K562 (cell line): ENCODE data around the gene IGSF21. TPM values are rescaled to one million over a fixed set of nuclear protein-coding genes. Genes with fewer than 3 reads are reported as not detected.

Experiments
- polyA plus RNA-seq, 8 experiments: library from polyadenylated mRNA; depleted of rRNA in 4 of 8; stranded (reverse) in 5 of 8; unstranded in 3 of 8; fragments of >200 nt; fragmentation: Nextera tagmentation in 2 of 8; fragmentation: Illumina TruSeq in 1 of 8; extraction: Ambion mirVana in 2 of 8; extraction: Trizol in 1 of 8; gene quantifications; 2 replicates each; pipeline versions ENCODE4 v1.2.1 to v1.2.3, GENCODE V29; 2011 to 2014; ENCODE audit warnings: inconsistent platforms in 1 of 8, missing spikeins in 1 of 8
- total RNA-seq, 7 experiments: library from RNA; depleted of rRNA in 6 of 7; stranded (reverse); fragments of >200 nt in 6 of 7; fragmentation: Illumina TruSeq in 2 of 7; extraction: Trizol in 2 of 7; gene quantifications; 2 replicates each; pipeline versions ENCODE4 v1.2.1 to v1.2.3, GENCODE V29; 2011 to 2021; ENCODE audit warnings: low replicate concordance in 1 of 7
- TF ChIP-seq, protein P1 (sequence below), 2 experiments: fragments of 450-650 bp; formaldehyde crosslinking in 1 of 2; IDR thresholded peaks; 2 replicates each; pipeline versions ENCODE4 v1.4.0 to v1.6.1; 2014 to 2020; ENCODE audit warnings: mild to moderate bottlenecking in 2 of 2, borderline replicate concordance in 1 of 2, low read depth in 1 of 2
- TF ChIP-seq, protein P2 (sequence below): sonication (generic); formaldehyde crosslinking; IDR thresholded peaks from 2 replicates; pipeline ENCODE4 v1.8.1; 2023; ENCODE audit warnings: missing genetic modification reagents, mild to moderate bottlenecking, borderline replicate concordance

The IGSF21 gene
- total and polyA plus RNA-seq, 9 of the 15 experiments (the other 6 are each of a cell fraction or from before 2014, with no cell fraction given) = not detected

DNA sequence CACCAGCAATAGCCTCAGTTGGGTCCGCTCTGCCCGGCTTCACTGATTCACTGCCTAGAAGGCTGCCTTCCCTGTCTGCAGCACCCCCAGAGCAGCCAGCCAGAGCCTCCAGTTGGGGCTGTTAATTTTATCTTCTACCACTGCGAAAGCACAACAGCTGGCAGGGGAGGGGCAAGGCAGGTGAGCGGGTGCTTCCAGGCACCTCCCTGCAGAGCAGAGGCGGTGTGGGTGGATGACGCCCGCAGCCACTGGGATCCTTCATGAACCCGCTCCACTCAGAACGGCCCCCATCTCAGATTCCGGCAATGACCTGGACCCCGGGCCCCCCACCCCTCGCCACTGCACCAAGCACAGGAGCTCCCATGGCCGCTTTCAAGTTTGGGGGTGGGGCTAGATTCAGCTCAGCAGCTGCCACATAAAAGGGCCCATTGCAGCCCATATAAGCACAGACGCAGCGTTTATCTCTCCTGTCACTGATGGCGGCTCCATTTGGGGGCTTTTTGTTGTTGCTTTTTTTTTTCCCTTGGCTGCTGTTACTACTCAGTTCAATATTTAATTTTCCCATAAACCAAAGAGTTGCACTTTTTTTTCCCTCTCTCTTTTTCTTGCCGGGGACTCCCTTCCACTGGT lies 245.2 kb downstream of the IGSF21 start (continued):
- TF ChIP-seq, protein P1, sequence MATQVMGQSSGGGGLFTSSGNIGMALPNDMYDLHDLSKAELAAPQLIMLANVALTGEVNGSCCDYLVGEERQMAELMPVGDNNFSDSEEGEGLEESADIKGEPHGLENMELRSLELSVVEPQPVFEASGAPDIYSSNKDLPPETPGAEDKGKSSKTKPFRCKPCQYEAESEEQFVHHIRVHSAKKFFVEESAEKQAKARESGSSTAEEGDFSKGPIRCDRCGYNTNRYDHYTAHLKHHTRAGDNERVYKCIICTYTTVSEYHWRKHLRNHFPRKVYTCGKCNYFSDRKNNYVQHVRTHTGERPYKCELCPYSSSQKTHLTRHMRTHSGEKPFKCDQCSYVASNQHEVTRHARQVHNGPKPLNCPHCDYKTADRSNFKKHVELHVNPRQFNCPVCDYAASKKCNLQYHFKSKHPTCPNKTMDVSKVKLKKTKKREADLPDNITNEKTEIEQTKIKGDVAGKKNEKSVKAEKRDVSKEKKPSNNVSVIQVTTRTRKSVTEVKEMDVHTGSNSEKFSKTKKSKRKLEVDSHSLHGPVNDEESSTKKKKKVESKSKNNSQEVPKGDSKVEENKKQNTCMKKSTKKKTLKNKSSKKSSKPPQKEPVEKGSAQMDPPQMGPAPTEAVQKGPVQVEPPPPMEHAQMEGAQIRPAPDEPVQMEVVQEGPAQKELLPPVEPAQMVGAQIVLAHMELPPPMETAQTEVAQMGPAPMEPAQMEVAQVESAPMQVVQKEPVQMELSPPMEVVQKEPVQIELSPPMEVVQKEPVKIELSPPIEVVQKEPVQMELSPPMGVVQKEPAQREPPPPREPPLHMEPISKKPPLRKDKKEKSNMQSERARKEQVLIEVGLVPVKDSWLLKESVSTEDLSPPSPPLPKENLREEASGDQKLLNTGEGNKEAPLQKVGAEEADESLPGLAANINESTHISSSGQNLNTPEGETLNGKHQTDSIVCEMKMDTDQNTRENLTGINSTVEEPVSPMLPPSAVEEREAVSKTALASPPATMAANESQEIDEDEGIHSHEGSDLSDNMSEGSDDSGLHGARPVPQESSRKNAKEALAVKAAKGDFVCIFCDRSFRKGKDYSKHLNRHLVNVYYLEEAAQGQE (IDR thresholded peaks at IDR 0.05; ENCODE audit: borderline replicate concordance) = no peak
- TF ChIP-seq, protein P1 (CRISPR knock-in tag; IDR thresholded peaks at IDR 0.05; ENCODE audit: low read depth) = no peak
- TF ChIP-seq, protein P2, sequence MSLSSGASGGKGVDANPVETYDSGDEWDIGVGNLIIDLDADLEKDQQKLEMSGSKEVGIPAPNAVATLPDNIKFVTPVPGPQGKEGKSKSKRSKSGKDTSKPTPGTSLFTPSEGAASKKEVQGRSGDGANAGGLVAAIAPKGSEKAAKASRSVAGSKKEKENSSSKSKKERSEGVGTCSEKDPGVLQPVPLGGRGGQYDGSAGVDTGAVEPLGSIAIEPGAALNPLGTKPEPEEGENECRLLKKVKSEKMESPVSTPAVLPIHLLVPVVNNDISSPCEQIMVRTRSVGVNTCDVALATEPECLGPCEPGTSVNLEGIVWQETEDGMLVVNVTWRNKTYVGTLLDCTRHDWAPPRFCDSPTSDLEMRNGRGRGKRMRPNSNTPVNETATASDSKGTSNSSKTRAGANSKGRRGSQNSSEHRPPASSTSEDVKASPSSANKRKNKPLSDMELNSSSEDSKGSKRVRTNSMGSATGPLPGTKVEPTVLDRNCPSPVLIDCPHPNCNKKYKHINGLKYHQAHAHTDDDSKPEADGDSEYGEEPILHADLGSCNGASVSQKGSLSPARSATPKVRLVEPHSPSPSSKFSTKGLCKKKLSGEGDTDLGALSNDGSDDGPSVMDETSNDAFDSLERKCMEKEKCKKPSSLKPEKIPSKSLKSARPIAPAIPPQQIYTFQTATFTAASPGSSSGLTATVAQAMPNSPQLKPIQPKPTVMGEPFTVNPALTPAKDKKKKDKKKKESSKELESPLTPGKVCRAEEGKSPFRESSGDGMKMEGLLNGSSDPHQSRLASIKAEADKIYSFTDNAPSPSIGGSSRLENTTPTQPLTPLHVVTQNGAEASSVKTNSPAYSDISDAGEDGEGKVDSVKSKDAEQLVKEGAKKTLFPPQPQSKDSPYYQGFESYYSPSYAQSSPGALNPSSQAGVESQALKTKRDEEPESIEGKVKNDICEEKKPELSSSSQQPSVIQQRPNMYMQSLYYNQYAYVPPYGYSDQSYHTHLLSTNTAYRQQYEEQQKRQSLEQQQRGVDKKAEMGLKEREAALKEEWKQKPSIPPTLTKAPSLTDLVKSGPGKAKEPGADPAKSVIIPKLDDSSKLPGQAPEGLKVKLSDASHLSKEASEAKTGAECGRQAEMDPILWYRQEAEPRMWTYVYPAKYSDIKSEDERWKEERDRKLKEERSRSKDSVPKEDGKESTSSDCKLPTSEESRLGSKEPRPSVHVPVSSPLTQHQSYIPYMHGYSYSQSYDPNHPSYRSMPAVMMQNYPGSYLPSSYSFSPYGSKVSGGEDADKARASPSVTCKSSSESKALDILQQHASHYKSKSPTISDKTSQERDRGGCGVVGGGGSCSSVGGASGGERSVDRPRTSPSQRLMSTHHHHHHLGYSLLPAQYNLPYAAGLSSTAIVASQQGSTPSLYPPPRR (CRISPR knock-in tag) = no peak
- TF ChIP-seq, all 486 proteins: peak for 0
